ENCODE measurements around the gene TUBB1.
"Not testable (repeated sequence)": the region's sequence is repeated elsewhere in the genome, so short reads cannot be mapped to it uniquely, and the experiment has no call there.

The TUBB1 gene

DNA sequence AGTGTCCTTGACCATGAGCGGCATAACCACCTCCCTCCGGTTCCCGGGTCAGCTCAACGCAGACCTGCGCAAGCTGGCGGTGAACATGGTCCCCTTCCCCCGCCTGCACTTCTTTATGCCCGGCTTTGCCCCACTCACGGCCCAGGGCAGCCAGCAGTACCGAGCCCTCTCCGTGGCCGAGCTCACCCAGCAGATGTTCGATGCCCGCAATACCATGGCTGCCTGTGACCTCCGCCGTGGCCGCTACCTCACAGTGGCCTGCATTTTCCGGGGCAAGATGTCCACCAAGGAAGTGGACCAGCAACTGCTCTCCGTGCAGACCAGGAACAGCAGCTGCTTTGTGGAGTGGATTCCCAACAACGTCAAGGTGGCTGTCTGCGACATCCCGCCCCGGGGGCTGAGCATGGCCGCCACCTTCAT is 4.9 kb downstream of the TUBB1 start:
- no peak for DNase-seq

GRCh38 chr20:59025086-59025485 is 5.9 kb downstream of the TUBB1 start:
- no peak for DNase-seq

DNA sequence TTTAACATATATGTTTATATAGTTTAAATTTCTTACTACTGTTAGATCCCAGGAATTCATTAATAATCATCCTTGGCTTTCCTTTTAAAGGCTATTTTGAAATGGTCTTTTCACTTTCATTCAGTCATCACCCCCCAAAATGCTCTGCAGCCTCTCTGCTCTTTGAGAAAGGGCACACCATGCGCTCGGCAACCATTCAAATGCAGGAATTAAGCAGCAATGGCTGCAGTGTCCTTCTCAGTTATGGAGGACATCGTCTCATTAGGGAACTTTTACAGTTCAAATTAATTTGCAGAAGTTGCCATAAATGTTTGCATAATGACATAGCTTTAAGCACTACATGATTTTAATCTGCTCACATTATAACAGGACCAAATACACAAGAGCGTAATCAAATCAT is 6.3 kb downstream of the TUBB1 start:
- DNase-seq, result no peak

GRCh38 chr20:59026904-59027740 is 7.9 kb downstream of the TUBB1 start:
- no peak for DNase-seq

DNA sequence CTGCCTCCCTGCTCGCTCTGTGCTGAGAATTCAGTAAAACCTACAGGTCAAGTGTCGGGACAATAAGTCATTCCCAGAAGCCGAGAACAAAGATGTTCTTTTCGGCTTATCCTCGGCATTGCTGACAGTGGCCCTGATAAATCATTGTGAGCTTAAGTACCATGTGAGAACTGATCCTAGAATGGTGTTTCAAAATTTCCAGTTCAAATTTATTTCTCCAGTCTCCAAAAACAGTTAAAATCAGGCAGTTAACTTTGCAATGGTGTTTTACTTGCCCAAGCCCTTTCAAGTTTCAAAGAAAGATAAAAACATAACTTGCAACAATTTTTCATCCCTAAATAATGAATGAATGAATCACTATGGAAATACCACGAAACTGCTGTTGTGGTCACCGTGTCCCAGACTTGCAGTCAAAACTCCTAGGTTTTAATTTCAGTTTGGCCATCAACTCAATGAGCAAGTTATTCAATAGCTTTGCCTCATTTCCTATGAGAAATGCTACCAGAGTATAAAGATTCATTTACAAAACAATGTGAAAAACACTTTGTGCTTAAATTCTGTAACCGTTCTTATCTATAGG is 8.6 kb downstream of the TUBB1 start:
- no peak for DNase-seq

DNA sequence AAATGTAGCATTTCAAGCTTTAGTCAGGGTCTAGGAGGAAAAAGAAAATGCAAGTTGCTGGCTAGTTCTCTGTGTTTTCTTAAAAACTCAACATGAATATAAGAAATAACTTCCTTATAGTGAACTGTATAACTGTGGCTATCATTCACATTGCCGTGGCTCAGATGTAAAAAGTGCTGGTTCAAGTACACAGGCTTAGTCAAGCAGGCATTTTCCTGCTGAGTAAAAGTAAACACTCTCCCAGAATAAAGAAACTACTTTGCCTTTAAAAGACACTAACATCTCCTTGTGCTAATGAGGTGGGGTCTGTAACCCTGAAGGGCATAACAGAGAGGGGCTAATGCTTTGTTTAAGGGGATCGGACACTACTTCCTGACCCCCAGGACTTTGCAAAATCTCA is 9.6 kb downstream of the TUBB1 start:
- DNase-seq, result no peak

- DNase-seq, result no peak
These were observed 11.8 kb downstream of the TUBB1 start for GRCh38 chr20:59030911-59031563.

- DNase-seq, result no peak
These were observed 12.4 kb downstream of the TUBB1 start for GRCh38 chr20:59031564-59032022.

DNA sequence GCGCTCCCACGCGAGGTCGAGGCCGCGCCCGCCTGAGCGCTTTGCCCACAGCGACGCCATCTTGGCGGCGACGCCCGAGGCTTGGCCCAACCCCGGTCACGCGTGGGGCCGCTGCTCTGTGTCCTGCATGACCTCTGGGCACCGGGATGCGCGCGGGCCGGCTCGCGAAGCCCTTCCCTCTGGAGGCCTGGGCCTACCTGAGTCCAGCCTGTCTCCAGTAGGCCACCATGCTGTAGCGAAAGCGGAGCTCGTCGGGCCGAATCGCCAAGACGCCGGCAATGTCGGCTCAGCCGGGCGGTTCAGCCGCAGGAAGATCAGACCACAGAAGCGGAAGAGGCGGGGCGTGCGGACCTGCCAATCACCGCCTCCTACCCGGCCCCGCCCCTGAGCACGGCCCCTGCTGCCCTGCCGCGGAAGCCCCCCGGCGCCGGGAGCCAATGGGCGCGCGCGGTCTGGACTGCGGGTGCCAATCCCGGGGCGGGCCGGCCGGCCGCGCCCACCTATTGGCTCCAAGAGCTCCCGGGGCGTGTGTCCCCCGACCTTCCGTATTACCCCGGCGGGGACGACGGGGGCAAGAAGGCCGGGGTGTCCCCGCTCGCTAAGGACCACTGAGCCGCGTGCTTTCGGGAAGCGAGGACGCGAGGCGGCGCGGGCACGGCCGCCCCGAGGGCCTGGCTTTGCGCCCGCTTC is 12.9 kb downstream of the TUBB1 start, which contains the start of gene ATP5F1E:
ATP5F1E (minus strand) TSS at position 313 of the 690 bp plus-strand sequence; CDS start at position 229, 84 bp downstream.
- DNase-seq, result peak; percentile 94

DNA sequence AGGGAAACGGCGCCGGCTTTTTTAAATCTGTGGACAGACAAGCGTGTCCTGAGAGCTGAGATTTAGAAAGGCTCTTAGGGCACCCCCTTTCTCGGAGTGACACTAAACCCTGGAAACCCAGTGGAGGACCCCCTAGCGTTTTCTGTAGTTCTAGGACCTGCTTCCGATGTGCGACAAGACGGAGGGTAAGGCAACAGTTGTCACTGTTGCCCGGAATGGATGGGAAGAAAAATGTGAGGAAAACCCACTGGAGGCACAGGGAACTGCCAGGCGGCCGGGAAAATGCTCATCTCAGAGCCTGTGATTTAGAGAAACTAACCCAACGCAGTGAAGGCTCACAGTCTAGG is 13.5 kb downstream of the TUBB1 start:
- DNase-seq, result no peak

DNA sequence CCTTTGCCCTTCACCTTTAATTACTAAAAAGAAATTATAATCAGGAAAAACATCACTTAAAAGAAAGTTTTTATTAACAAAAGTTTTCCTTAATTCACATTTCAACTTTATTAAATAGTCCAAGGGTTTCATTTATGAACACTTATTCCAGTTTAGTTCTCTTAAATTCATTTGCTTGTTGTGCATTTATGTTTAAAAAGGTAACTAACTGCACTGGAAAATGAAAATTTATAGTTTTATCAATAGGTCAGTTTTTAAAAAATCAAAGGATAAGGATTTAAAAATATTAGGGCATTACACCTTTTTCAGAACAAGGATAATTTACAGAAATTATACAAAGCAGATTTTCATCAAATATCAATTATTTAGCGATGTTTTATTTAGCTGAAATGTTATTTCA is 13.9 kb downstream of the TUBB1 start:
- DNase-seq, result no peak

DNA sequence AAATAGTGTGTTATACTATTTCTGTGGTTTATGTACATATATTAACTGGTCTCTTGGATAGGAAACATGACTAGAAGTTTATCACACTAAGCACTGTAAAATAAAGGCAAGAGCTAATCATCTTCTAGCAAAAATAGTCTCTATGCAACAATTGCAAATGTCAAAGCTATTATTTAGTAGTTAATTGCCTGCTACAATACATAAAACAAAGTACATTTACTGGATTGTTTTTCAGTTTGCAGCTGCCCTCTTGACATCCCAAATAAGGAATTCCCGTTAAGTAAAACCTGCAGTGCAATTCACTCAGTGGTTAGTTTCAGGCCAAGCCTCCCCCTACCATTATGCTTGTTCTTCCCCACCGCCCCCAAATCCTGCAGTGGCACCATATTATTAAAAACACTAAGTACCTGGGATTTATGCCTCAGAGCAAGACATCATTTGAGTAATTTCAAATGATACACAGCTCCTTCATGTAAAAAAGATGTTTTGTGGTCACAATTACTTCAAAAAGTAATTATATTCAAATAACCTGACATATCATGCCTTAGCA is 14.5 kb downstream of the TUBB1 start:
- no peak for DNase-seq

DNA sequence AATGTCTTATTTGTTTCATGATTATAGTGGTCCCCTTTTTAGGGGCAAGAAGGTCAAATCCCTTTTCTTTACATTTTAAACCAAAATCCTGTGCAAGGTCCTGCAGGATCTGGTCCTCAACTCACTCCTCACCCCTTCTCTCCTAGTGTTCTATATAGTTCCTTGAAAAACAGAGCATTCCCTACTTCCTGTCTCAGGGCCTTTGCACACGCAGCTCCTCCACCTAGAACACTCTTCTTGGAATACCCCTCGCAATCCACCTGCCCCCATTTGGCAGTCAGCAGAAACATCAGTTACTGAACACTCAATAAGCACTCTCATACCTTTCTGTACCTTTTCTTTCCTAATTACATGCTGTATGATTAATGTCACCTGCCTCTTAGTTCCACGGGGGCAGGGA is 16.2 kb downstream of the TUBB1 start:
- DNase-seq, result no peak

GRCh38 chr20:59037386-59037785 is 18.2 kb downstream of the TUBB1 start:
- DNase-seq, result no peak

DNA sequence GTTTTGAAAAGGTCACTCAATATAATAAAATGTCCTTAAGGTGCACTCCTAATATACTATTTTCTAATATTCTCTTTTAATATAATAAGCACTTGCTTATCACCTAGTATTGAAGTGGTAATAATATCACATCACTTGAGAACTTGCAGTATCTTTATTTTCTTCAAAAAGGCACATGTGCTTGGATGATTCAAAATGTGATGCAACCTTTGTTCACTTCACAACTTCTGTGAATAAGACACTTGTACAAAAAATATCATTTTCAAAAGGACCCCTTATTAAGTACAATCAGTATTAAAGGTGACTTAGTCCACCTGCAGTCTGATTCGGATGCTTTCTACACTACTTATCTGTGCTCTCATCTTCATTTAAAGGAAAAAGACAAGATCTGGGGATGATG is 20.0 kb downstream of the TUBB1 start:
- no peak for DNase-seq

- no peak for DNase-seq
These were observed 21.4 kb downstream of the TUBB1 start for GRCh38 chr20:59040667-59041066.

DNA sequence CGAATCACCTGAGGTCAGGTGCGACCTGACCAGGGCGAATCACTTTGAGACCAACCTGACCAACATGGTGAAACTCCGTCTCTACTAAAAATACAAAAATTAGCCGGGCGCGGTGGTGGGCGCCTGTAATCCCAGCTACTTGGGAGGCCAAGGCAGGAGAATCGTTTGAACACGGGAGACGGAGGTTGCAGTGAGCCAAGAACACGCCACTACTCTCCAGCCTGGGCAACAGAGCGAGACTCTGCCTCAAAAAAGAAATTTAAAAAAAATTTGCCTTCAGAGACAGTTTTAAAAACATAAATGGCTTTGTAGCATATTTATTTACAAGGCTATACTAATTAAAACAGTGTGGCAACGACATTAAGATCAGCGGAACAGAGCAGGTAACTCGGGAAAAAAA is 22.3 kb downstream of the TUBB1 start:
- not testable (repeated sequence) for DNase-seq

GRCh38 chr20:59042151-59042795 is 23.0 kb downstream of the TUBB1 start, which contains the start of gene PRELID3B:
TSS of gene PRELID3B (minus strand) at chr20:59042786. CDS start at chr20:59042730, 56 bp downstream.
- no peak for DNase-seq

DNA sequence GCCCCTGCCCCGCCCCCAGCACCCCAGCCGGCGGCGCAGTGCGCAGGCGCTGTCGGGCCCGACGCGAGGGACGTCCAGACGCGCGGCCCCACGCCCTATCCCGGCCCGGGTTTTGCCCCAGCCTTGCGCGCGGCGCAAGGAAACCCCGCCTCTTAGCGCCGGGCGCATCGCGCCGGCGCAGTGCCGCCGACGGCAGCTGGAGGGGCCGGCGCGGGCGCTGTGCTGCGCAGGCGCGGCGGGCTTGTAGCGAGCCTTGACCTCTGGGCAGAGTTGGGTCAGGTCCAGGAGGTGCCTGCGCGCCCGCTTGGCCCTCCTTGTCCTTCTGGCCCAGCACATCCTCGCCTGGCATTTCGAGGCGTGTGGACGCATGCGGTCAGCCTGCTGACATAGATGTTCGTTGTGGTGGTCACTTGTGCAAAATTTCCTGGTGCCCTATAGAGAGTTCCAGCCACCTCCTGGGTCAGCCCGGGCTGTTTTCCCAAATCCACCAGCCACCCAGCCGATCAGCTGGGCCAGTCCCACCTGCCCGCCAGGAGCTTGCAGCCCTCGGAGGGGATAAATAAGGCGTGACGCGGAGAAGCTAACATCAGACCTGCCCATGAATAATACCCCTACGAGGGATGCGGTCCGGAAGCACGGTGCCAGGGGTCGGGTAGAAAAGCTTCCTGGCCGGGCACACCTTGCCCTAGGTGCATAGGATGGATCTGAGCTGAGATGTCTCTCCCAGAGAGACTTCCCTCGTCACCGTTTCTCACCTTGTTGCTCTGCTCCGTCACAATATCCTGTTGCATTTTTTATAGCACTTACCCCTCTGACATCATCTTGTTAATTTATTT is 23.8 kb downstream of the TUBB1 start:
- peak; percentile 90 for DNase-seq

GRCh38 chr20:59043698-59044097 is 24.5 kb downstream of the TUBB1 start:
- no peak for DNase-seq

GRCh38 chr20:59044295-59044694 is 25.1 kb downstream of the TUBB1 start:
- no peak for DNase-seq

Measured in activated T-cell treated with anti-CD3 and anti-CD28 coated beads for 4 hours (primary cell).